GM18873 (cell line): ENCODE results near the gene MITD1.
A peak's percentile ranks its signal among the peaks of the same experiment; 100 is the strongest.
"Not testable (repeated sequence)": the region's sequence is repeated elsewhere in the genome, so short reads cannot be mapped to it uniquely, and the experiment has no call there.

ENCODE experiments used
- ATAC-seq: cut with Tn5 transposase; IDR thresholded peaks from one replicate; pipeline ENCODE4 v1.9.1; 2021; ENCODE audit warnings: mild to moderate bottlenecking, moderate library complexity, moderate number of reproducible peaks; ENCODE audit not compliant: unreplicated experiment, low FRiP score

The MITD1 gene

GRCh38 chr2:99180755-99181623 is at the start of gene MITD1, which contains the start of gene MRPL30:
MITD1 (minus strand) TSS chr2:99181058; CDS start chr2:99180981, 77 bp downstream.
MRPL30 (plus strand) TSS chr2:99181184; CDS start chr2:99186204, 5,020 bp downstream.
- ATAC-seq: peak; percentile 87

GRCh38 chr2:99217929-99218501 is 37.2 kb upstream of the MITD1 start:
- no peak for ATAC-seq

- ATAC-seq: no peak
Measured at GRCh38 chr2:99216096-99216495, 35.2 kb upstream of the MITD1 start.

- no peak for ATAC-seq
Measured at GRCh38 chr2:99205491-99205890, 24.6 kb upstream of the MITD1 start.

GRCh38 chr2:99201959-99202678 is 21.3 kb upstream of the MITD1 start:
- ATAC-seq: no peak

GRCh38 chr2:99200076-99200800 is 19.4 kb upstream of the MITD1 start:
- no peak for ATAC-seq

- ATAC-seq: no peak
Measured at GRCh38 chr2:99198103-99198841, 17.4 kb upstream of the MITD1 start.

GRCh38 chr2:99192364-99192763 is 11.5 kb upstream of the MITD1 start:
- not testable (repeated sequence) for ATAC-seq

GRCh38 chr2:99190548-99190947 is 9.7 kb upstream of the MITD1 start:
- ATAC-seq: no peak

- no peak for ATAC-seq
Measured at GRCh38 chr2:99188357-99188756, 7.5 kb upstream of the MITD1 start.

- ATAC-seq: no peak
Measured at GRCh38 chr2:99187011-99187410, 6.2 kb upstream of the MITD1 start.

- no peak for ATAC-seq
Measured at GRCh38 chr2:99184811-99185210, 4.0 kb upstream of the MITD1 start.

GRCh38 chr2:99183025-99183424 is 2.2 kb upstream of the MITD1 start:
- ATAC-seq: no peak

- no peak for ATAC-seq
Measured at GRCh38 chr2:99181624-99182000, 754 bp upstream of the MITD1 start.

- ATAC-seq: no peak
Measured at GRCh38 chr2:99171377-99172140, 9.3 kb downstream of the MITD1 start.

- no peak for ATAC-seq
Measured at GRCh38 chr2:99169534-99169933, 11.3 kb downstream of the MITD1 start.

- ATAC-seq: no peak
Measured at GRCh38 chr2:99166218-99166617, 14.6 kb downstream of the MITD1 start.

- no peak for ATAC-seq
Measured at GRCh38 chr2:99159594-99159993, 21.3 kb downstream of the MITD1 start.

GRCh38 chr2:99158599-99158998 is 22.3 kb downstream of the MITD1 start:
- ATAC-seq: no peak
